RWPE2 (cell line): Measurements from ENCODE around the gene IFFO2.
A peak's percentile ranks its signal among the peaks of the same experiment; 100 is the strongest.

Experiments
- ATAC-seq: fragments of 200-7000 bp; cut with Tn5 transposase; 3 replicates; pipeline ENCODE4 v1.9.1; 2021; ENCODE audit warnings: low read depth
- DNase-seq: peaks from one replicate; pipeline ENCODE4 v3.0.0-alpha.2; 2020; ENCODE audit warnings: low spot score
- H3K27ac ChIP-seq: fragments of 450-650 bp; 2 replicates; pipeline ENCODE4 v1.5.1; 2017; ENCODE audit warnings: mild to moderate bottlenecking; ENCODE audit not compliant: poor library complexity, severe bottlenecking
- H3K27me3 ChIP-seq: fragments of 250-450 bp; sonication (Bioruptor Pico); 2 replicates; pipeline ENCODE4 v1.5.1; 2021; ENCODE audit warnings: mild to moderate bottlenecking, moderate library complexity; ENCODE audit not compliant: insufficient read depth, poor library complexity, severe bottlenecking
- H3K36me3 ChIP-seq: fragments of 250-450 bp; sonication (Bioruptor Pico); 2 replicates; pipeline ENCODE4 v1.5.1; 2020; ENCODE audit warnings: low read depth, mild to moderate bottlenecking, moderate library complexity
- H3K4me1 ChIP-seq: fragments of 250-450 bp; sonication (Bioruptor Pico); 2 replicates; pipeline ENCODE4 v1.5.1; 2021; ENCODE audit warnings: mild to moderate bottlenecking, moderate library complexity; ENCODE audit not compliant: insufficient read depth, poor library complexity, severe bottlenecking
- H3K4me3 ChIP-seq: fragments of 250-450 bp; sonication (Bioruptor Pico); 2 replicates; pipeline ENCODE4 v1.5.1; 2021; ENCODE audit warnings: mild to moderate bottlenecking, moderate library complexity; ENCODE audit not compliant: severe bottlenecking
- H3K9me3 ChIP-seq: fragments of 250-450 bp; sonication (Bioruptor Pico); 2 replicates; pipeline ENCODE4 v1.5.1; 2021; ENCODE audit warnings: mild to moderate bottlenecking, moderate library complexity; ENCODE audit not compliant: severe bottlenecking
- TF ChIP-seq, protein P1 (sequence below): fragments of 450-650 bp; IDR thresholded peaks from one replicate; pipeline ENCODE4 v1.5.1; 2017; ENCODE audit warnings: mild to moderate bottlenecking, moderate library complexity; ENCODE audit not compliant: poor library complexity, severe bottlenecking

Gene IFFO2

DNA sequence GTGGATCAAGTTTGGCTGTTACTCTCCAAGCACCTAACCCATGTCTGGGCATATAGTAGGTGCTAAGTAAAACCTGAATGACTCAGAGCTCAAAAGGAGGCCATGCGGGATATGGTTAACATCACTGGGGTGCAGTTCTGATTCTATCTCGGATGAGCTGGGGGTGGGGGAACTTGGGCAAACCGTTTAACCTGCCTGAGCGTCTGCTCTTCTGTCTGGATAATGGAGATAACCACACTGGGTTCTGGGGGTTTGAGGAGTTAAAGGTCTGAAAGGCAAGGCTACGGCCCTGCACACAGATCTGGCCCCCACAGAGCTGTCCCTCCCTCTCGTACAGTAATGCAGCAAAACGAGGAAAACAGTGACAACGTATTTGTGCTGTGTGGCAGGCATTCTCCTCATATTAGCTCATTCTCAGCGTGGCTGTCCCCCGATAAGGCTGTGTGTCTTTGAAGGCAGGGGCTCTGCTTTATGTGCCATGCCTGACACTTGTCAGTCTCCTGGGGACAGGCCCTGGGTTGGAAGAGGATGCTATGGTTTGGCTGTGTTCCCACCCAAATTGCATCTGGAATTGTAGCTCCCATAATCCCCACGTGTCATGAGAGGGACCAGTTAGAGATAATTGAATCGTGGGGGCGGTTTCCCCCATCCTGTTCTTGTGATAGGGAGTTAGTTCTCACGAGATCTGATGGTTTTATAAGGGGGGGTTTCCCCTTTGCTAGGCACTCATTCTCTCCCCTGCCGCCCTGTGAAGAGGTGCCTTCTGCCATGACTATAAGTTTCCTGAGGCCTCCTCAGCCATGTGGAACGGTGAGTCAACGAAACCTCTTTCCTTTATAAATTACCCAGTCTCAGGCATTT lies 47.3 kb downstream of the IFFO2 start:
- H3K9me3 ChIP-seq, result no peaks in the 10 kb centered on the region
- H3K4me3 ChIP-seq, result no peak overlapping the region
- H3K4me1 ChIP-seq, result no peaks in the 10 kb centered on the region
- ATAC-seq (no peak), DNase-seq (no peak)
- H3K36me3 ChIP-seq, result peaks cover 79% of the 10 kb centered on the region
- no peaks in the 10 kb centered on the region for H3K27me3 ChIP-seq
- TF ChIP-seq, protein P1, sequence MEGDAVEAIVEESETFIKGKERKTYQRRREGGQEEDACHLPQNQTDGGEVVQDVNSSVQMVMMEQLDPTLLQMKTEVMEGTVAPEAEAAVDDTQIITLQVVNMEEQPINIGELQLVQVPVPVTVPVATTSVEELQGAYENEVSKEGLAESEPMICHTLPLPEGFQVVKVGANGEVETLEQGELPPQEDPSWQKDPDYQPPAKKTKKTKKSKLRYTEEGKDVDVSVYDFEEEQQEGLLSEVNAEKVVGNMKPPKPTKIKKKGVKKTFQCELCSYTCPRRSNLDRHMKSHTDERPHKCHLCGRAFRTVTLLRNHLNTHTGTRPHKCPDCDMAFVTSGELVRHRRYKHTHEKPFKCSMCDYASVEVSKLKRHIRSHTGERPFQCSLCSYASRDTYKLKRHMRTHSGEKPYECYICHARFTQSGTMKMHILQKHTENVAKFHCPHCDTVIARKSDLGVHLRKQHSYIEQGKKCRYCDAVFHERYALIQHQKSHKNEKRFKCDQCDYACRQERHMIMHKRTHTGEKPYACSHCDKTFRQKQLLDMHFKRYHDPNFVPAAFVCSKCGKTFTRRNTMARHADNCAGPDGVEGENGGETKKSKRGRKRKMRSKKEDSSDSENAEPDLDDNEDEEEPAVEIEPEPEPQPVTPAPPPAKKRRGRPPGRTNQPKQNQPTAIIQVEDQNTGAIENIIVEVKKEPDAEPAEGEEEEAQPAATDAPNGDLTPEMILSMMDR, result no peak
- no peak overlapping the region for H3K27ac ChIP-seq

- Histone ChIP-seq H3K4me1 (peaks cover 4% of the 10 kb centered on the region), H3K36me3 (peaks cover 71% of the 10 kb centered on the region), H3K4me3 (no peak overlapping the region), H3K9me3 (no peaks in the 10 kb centered on the region), H3K27me3 (no peaks in the 10 kb centered on the region), H3K27ac (no peak overlapping the region)
- DNase-seq (no peak), ATAC-seq (no peak)
- TF ChIP-seq, protein P1, result no peak
These were observed 48.3 kb downstream of the IFFO2 start for GRCh38 chr1:18907917-18908845.

DNA sequence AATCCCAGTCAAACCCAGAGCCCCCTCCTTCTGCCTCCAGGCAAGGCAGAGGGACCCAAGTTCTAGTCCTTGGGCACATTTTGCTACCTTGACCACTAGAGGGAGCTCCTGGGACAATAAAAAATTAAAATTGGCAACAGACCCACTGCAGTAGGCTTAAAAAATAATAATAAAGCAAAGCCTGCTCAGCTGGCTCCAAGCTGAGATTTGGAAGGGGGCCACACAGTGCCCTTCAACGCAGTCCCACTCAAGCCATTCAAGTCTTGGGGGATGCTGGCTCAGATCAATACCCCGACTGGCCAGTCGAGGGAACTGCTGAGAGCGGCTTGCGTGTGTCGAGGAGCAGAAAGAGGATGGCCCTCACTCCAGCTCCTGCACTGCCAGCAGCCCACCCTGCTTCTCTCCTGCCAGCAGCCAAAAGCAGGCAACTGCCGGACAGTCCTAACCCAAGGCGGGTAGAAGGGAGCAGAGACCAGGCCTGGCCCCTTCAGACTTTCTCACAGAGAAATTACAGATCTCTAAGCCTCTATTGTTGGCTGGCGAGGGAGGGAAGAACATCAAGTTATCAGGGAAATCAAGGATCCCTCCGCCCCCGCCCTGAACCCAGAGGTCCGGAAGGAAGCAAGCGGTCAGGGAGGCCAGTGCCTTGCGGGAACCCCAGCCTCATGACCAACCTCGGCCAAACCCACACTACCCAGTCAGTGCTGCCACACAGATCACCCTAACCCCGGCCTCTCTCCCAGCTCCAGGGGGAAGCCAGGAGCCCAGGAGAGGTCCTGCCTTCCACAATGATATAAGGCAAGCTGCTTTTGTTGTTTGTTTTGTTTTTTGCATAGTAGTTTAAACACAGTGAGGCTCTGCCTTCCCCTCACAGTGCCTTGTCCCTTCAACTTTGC lies 49.2 kb downstream of the IFFO2 start:
- H3K36me3 ChIP-seq, result peaks cover 62% of the 10 kb centered on the region
- ATAC-seq (no peak), DNase-seq (no peak)
- TF ChIP-seq, protein P1, result peak; percentile 87
- H3K4me1 ChIP-seq, result peaks cover 5% of the 10 kb centered on the region
- H3K27me3 ChIP-seq, result no peaks in the 10 kb centered on the region
- H3K9me3 ChIP-seq, result no peaks in the 10 kb centered on the region
- no peak overlapping the region for H3K4me3 ChIP-seq
- no peak overlapping the region for H3K27ac ChIP-seq

DNA sequence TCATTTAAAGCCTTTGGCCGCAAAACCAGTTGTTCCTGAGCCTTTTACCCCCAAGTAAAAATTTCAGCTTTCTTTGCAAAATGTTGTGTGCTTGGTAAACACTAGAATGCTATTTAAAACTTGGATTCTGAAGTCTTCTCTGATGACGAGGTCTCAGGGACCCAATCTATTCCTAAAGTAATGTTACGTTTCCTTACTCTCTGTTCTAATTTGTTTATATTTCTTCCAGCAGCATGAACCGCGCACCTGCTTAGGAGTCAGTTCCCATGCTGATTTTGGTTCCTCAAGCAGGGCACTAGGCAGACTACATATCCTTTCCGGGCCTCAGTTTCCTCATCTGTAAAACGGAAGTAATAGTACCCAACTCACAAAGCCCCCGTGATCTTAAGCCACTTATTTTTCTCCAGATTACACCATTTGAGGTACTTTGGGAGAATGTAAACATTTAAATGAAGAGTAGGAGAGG lies 53.2 kb downstream of the IFFO2 start:
- Histone ChIP-seq H3K27me3 (no peaks in the 10 kb centered on the region), H3K36me3 (peaks cover 22% of the 10 kb centered on the region), H3K4me1 (peaks cover 7% of the 10 kb centered on the region), H3K9me3 (no peaks in the 10 kb centered on the region), H3K4me3 (peak overlapping the region; percentile 87), H3K27ac (peak overlapping the region; percentile 46)
- TF ChIP-seq, protein P1, result no peak
- no peak for DNase-seq
- no peak for ATAC-seq
